IPS-18a (cell line): ENCODE data around the gene ABHD4.

Experiments
- H3K27ac ChIP-seq: one replicate; pipeline ENCODE4 v1.5.1; 2013; ENCODE audit warnings: low read length
- H3K27me3 ChIP-seq: one replicate; pipeline ENCODE4 v1.6.1; 2013; ENCODE audit warnings: mild to moderate bottlenecking, low read length; ENCODE audit not compliant: control insufficient read depth, insufficient read depth
- H3K36me3 ChIP-seq: one replicate; pipeline ENCODE4 v1.6.1; 2013; ENCODE audit warnings: low read depth, low read length; ENCODE audit not compliant: control insufficient read depth
- H3K4me1 ChIP-seq: one replicate; pipeline ENCODE4 v1.6.1; 2013; ENCODE audit warnings: low read depth, low read length; ENCODE audit not compliant: control insufficient read depth
- H3K4me3 ChIP-seq: one replicate; pipeline ENCODE4 v1.5.1; 2013; ENCODE audit warnings: low read length
- H3K9ac ChIP-seq: one replicate; pipeline ENCODE4 v1.6.1; 2013; ENCODE audit warnings: mild to moderate bottlenecking, low read length, moderate library complexity
- H3K9me3 ChIP-seq: one replicate; pipeline ENCODE4 v1.6.1; 2013; ENCODE audit warnings: low read depth, low read length; ENCODE audit not compliant: control insufficient read depth

ABHD4 gene

DNA sequence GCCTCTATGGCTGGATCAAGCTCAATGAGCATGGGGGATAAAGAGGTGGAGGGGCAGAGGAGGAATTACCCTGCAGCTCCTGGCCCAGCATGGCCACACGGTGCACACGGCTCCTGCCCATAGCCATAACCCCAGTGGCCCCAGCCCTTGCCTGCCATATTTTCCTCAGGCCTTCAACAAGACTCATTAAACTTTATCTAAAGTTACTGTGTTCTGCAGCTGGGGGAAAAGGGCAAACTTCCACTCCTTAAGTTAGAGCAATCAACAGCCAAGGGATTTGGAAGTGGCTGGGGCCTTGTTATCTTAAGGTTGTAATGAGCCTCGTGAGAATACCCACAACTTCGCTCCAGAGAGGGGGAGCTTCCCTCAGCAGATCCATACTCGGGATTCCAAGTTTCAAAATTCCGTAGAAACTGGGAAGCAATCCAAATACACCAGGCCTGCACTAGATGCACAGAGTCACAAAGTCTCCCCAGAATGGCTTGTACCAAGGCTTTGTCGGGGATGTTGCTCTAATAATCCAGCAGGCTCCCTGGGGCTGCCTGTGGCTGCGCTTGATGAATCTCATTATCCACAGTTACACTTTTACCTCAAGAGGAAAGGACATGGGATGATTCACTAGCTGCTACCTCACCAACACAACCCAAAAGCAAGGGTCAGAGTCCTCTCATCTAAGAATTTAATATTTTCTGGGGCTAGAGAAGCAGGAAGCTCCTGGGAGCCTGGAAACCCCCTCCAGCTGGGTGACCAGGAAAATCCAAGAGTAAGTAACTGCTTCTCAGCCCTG, 59.0 kb downstream of the ABHD4 start:
- no peak overlapping the region for H3K27ac ChIP-seq
- no peaks in the 10 kb centered on the region for H3K9me3 ChIP-seq
- no peaks in the 10 kb centered on the region for H3K36me3 ChIP-seq
- H3K27me3 ChIP-seq, result no peaks in the 10 kb centered on the region
- H3K4me3 ChIP-seq, result no peak overlapping the region
- no peaks in the 10 kb centered on the region for H3K4me1 ChIP-seq
- H3K9ac ChIP-seq, result no peak overlapping the region

- H3K9ac ChIP-seq, result no peak overlapping the region
- no peaks in the 10 kb centered on the region for H3K36me3 ChIP-seq
- H3K27ac ChIP-seq, result no peak overlapping the region
- no peak overlapping the region for H3K4me3 ChIP-seq
- H3K9me3 ChIP-seq, result no peaks in the 10 kb centered on the region
- H3K27me3 ChIP-seq, result no peaks in the 10 kb centered on the region
- no peaks in the 10 kb centered on the region for H3K4me1 ChIP-seq
These were observed 59.8 kb downstream of the ABHD4 start for GRCh38 chr14:22657861-22658260.

DNA sequence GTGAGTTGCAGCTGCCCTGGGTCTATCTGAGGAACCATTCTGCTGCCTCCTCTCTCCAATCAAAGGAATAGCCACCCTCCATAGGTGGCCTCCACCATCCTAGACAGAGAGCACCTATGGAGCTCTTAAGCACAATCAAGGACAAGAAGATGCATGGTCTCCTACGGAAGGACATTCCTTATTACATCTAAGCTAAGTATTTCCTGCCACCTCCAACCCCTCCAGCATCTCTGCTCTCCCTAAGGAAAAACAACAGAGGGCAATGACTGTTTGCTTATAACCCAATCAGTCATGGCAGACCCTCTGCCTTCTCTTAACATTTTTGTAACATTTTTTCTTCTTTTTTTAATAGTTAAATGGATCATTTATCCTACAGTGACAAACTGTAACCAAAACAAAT, 60.8 kb downstream of the ABHD4 start:
- H3K36me3 ChIP-seq, result no peaks in the 10 kb centered on the region
- H3K4me3 ChIP-seq, result no peak overlapping the region
- H3K27me3 ChIP-seq, result no peaks in the 10 kb centered on the region
- H3K4me1 ChIP-seq, result peaks cover 8% of the 10 kb centered on the region
- no peak overlapping the region for H3K27ac ChIP-seq
- H3K9me3 ChIP-seq, result no peaks in the 10 kb centered on the region
- no peak overlapping the region for H3K9ac ChIP-seq

- Histone ChIP-seq H3K4me3 (no peak overlapping the region), H3K27me3 (no peaks in the 10 kb centered on the region), H3K4me1 (peaks cover 8% of the 10 kb centered on the region), H3K36me3 (no peaks in the 10 kb centered on the region), H3K9me3 (no peaks in the 10 kb centered on the region), H3K9ac (no peak overlapping the region), H3K27ac (no peak overlapping the region)
These were observed 62.6 kb downstream of the ABHD4 start for GRCh38 chr14:22660654-22661053.
